Measurements from ENCODE around the gene DNAAF8.

DNA sequence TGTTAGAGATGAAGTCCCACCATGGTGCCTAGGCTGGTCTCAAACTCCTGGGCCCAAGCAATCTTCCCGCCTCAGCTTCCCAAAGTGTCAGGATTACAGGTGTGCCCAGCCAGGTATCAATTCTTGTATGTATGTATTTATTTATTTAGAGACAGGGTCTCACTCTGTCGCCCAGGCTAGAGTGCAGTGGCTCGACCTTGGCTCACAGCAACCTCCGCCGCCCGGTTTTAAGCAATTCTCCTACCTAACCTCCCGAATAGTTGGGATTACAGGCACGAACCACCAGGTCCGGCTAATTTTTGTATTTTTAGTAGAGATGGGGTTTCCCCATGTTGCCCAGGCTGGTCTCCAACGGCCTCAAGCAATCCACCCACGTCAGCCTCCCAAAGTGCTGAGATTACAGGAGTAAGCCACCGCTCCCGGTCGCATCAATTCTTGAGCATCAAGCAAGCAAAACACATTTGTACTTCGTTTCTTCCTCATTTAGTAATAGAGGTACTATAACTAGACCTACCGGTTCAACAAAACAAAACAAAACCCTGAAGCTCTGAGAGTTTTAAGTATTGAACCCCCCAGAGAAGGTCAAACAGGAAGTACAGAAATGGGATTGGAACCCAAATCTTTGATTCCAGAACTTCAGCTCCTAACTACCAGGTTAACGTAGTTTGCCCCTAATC is 33.7 kb downstream of the DNAAF8 start:
- TF ChIP-seq, protein P1, sequence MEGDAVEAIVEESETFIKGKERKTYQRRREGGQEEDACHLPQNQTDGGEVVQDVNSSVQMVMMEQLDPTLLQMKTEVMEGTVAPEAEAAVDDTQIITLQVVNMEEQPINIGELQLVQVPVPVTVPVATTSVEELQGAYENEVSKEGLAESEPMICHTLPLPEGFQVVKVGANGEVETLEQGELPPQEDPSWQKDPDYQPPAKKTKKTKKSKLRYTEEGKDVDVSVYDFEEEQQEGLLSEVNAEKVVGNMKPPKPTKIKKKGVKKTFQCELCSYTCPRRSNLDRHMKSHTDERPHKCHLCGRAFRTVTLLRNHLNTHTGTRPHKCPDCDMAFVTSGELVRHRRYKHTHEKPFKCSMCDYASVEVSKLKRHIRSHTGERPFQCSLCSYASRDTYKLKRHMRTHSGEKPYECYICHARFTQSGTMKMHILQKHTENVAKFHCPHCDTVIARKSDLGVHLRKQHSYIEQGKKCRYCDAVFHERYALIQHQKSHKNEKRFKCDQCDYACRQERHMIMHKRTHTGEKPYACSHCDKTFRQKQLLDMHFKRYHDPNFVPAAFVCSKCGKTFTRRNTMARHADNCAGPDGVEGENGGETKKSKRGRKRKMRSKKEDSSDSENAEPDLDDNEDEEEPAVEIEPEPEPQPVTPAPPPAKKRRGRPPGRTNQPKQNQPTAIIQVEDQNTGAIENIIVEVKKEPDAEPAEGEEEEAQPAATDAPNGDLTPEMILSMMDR (IDR thresholded peaks at IDR 0.05): no peak
- TF ChIP-seq POLR2A (IDR thresholded peaks at IDR 0.05): no peak
